ENCODE data around the gene POLR2E. TPM values are rescaled to one million over a fixed set of nuclear protein-coding genes. Genes with fewer than 3 reads are reported as not detected.

Gene POLR2E
- total and polyA plus RNA-seq, 4 donors = 51.8 to 211 (median 171) TPM

- TF ChIP-seq REST (IDR thresholded peaks at IDR 0.05) (no peak), FOXA2 (IDR thresholded peaks at IDR 0.05) (no peak), RAD21 (IDR thresholded peaks at IDR 0.05) (no peak), SP1 (IDR thresholded peaks at IDR 0.05) (no peak), RXRA (IDR thresholded peaks at IDR 0.05) (no peak)
These were observed 21.9 kb downstream of the POLR2E start (continued) for GRCh38 chr19:1073063-1073955.

- Histone ChIP-seq H3K9ac (ENCODE audit: low read depth in 1 of 2, low read length in 2 of 2) (no peak overlapping the region), H3K9me3 (ENCODE audit: control insufficient read depth in 4 of 4, low read length in 3 of 4) (no peaks in the 10 kb centered on the region), H3K27ac (ENCODE audit: low read depth in 1 of 2, low read length in 2 of 2) (no peak overlapping the region), H3K4me3 (ENCODE audit: low read depth in 1 of 3, low read length in 3 of 3) (no peak overlapping the region), H3K4me1 (ENCODE audit: control insufficient read depth in 4 of 4, insufficient read depth in 4 of 4, low read length in 3 of 4) (peaks cover 7 to 32% (median 16%) of the 10 kb centered on the region in 4 donors), H3K27me3 (ENCODE audit: control insufficient read depth in 4 of 4, insufficient read depth in 4 of 4, low read length in 3 of 4) (peaks cover 0 to 7% (median 2%) of the 10 kb centered on the region in 4 donors), H3K36me3 (ENCODE audit: control insufficient read depth in 4 of 4, insufficient read depth in 3 of 4, low read depth in 1 of 4, low read length in 3 of 4) (peaks cover 0 to 1% (median 0%) of the 10 kb centered on the region in 4 donors)
- TF ChIP-seq YY1 (IDR thresholded peaks at IDR 0.05) (no peak), FOXA2 (IDR thresholded peaks at IDR 0.05) (no peak), NR2F2 (IDR thresholded peaks at IDR 0.05) (no peak), RXRA (IDR thresholded peaks at IDR 0.05) (no peak), JUND (IDR thresholded peaks at IDR 0.05) (no peak), EGR1 (IDR thresholded peaks at IDR 0.05; ENCODE audit: low read depth in 2 of 2) (no peak)
- TF ChIP-seq, protein P1, sequence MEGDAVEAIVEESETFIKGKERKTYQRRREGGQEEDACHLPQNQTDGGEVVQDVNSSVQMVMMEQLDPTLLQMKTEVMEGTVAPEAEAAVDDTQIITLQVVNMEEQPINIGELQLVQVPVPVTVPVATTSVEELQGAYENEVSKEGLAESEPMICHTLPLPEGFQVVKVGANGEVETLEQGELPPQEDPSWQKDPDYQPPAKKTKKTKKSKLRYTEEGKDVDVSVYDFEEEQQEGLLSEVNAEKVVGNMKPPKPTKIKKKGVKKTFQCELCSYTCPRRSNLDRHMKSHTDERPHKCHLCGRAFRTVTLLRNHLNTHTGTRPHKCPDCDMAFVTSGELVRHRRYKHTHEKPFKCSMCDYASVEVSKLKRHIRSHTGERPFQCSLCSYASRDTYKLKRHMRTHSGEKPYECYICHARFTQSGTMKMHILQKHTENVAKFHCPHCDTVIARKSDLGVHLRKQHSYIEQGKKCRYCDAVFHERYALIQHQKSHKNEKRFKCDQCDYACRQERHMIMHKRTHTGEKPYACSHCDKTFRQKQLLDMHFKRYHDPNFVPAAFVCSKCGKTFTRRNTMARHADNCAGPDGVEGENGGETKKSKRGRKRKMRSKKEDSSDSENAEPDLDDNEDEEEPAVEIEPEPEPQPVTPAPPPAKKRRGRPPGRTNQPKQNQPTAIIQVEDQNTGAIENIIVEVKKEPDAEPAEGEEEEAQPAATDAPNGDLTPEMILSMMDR (IDR thresholded peaks at IDR 0.05; ENCODE audit: low read depth, low read length, missing input control) = no peak
- TF ChIP-seq, protein P2, sequence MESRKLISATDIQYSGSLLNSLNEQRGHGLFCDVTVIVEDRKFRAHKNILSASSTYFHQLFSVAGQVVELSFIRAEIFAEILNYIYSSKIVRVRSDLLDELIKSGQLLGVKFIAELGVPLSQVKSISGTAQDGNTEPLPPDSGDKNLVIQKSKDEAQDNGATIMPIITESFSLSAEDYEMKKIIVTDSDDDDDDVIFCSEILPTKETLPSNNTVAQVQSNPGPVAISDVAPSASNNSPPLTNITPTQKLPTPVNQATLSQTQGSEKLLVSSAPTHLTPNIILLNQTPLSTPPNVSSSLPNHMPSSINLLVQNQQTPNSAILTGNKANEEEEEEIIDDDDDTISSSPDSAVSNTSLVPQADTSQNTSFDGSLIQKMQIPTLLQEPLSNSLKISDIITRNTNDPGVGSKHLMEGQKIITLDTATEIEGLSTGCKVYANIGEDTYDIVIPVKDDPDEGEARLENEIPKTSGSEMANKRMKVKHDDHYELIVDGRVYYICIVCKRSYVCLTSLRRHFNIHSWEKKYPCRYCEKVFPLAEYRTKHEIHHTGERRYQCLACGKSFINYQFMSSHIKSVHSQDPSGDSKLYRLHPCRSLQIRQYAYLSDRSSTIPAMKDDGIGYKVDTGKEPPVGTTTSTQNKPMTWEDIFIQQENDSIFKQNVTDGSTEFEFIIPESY (IDR thresholded peaks at IDR 0.05) = no peak
- 79% methylated on average over 11 of the region's 11 CpGs for WGBS
- DNase-seq (ENCODE audit: low spot score) = no peak
These were observed 22.7 kb downstream of the POLR2E start for GRCh38 chr19:1072371-1073015.
